Kidney (tissue), 22 donors: Measurements from ENCODE around the gene PLIN1. TPM values are rescaled to one million over a fixed set of nuclear protein-coding genes. Genes with fewer than 3 reads are reported as not detected.

Experiments used
- DNase-seq, 5 donors: peaks; one replicate each; pipeline ENCODE4 v3.0.0-alpha.2; 2013 to 2020
- FAIRE-seq: peaks from 2 replicates; lab custom pipeline; 2012; peaks lifted over from hg19 to GRCh38; lab: Jason Lieb, UNC
- H3K27ac ChIP-seq, 2 donors: one replicate each; pipeline ENCODE4 v1.7.0; 2013; ENCODE audit warnings: low read depth in 2 of 2, low read length in 2 of 2, inconsistent platforms in 1 of 2
- H3K27me3 ChIP-seq: one replicate; pipeline ENCODE4 v1.7.1; 2013; ENCODE audit warnings: low read length, inconsistent platforms; ENCODE audit not compliant: control insufficient read depth, insufficient read depth
- H3K36me3 ChIP-seq, 3 donors: one replicate each; pipeline versions ENCODE4 v1.7.0 to v1.7.1; 2013; ENCODE audit warnings: low read length in 3 of 3, control low read depth in 1 of 3, inconsistent platforms in 1 of 3; ENCODE audit not compliant: insufficient read depth in 3 of 3, control insufficient read depth in 2 of 3
- H3K4me1 ChIP-seq, 3 donors: one replicate each; pipeline versions ENCODE4 v1.7.0 to v1.7.1; 2013; ENCODE audit warnings: low read length in 3 of 3, inconsistent platforms in 1 of 3, low read depth in 1 of 3; ENCODE audit not compliant: control insufficient read depth in 2 of 3, insufficient read depth in 2 of 3
- H3K4me3 ChIP-seq, 3 donors: one replicate each; pipeline versions ENCODE4 v1.7.0 to v1.8.1; 2013; ENCODE audit warnings: low read length in 3 of 3, control low read depth in 1 of 3, inconsistent platforms in 1 of 3
- H3K9ac ChIP-seq, 3 donors: one replicate each; pipeline versions ENCODE4 v1.7.0 to v1.7.1; 2013; ENCODE audit warnings: low read length in 3 of 3, control low read depth in 1 of 3, inconsistent platforms in 1 of 3
- H3K9me3 ChIP-seq, 3 donors: one replicate each; pipeline versions ENCODE4 v1.7.0 to v1.7.1; 2013; ENCODE audit warnings: low read length in 3 of 3, control low read depth in 1 of 3, inconsistent platforms in 1 of 3; ENCODE audit not compliant: control insufficient read depth in 2 of 3, insufficient read depth in 1 of 3
- intact Hi-C: fragments of 100-400 bp; cut with DNase I; formaldehyde crosslinking; loops from one replicate; pipeline ENCODE4 v1.11.1; 2022
- long read RNA-seq, 10 donors: library from polyadenylated mRNA in 1 of 10; unstranded in 1 of 10; transcript quantifications; one replicate each; pipeline ENCODE4 v2.0.0 and lab custom pipeline, GENCODE V29; 2021 to 2026
- polyA plus RNA-seq: library from polyadenylated mRNA; stranded (reverse); fragments of 350-450 nt; fragmentation: Illumina TruSeq; extraction: RNeasy Lipid Tissue Mini Kit (QIAGEN cat#74804); gene quantifications from one replicate; pipeline ENCODE4 v1.2.3, GENCODE V29; 2014; ENCODE audit warnings: low read depth, low replicate concordance; ENCODE audit not compliant: insufficient read depth
- total RNA-seq: library from RNA; stranded (reverse); fragmentation: NEBNext Ultra II Directional; extraction: Animal tissue kit (Norgen Biotek cat#: 25700); gene quantifications from one replicate; pipeline ENCODE4 v1.2.1, GENCODE V29; 2021
- TF ChIP-seq, protein P1 (sequence below): IDR thresholded peaks from 3 replicates; pipeline ENCODE4 v1.5.1; 2012; ENCODE audit warnings: mild to moderate bottlenecking, moderate library complexity, borderline replicate concordance; ENCODE audit not compliant: insufficient read depth; ENCODE audit errors: extremely low read depth
- donor health status: control.
- donor health status: control.
- donor health status: control.
- donor health status: control.
- donor health status: control.
- donor health status: DM: yes; HTN: yes; CAD: no.
- donor health status: Normal renal cell carcinoma (clear cell type).

PLIN1 gene, protein sequence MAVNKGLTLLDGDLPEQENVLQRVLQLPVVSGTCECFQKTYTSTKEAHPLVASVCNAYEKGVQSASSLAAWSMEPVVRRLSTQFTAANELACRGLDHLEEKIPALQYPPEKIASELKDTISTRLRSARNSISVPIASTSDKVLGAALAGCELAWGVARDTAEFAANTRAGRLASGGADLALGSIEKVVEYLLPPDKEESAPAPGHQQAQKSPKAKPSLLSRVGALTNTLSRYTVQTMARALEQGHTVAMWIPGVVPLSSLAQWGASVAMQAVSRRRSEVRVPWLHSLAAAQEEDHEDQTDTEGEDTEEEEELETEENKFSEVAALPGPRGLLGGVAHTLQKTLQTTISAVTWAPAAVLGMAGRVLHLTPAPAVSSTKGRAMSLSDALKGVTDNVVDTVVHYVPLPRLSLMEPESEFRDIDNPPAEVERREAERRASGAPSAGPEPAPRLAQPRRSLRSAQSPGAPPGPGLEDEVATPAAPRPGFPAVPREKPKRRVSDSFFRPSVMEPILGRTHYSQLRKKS
- total RNA-seq (2.1 TPM), polyA plus RNA-seq (0.86 TPM)
- long read RNA-seq, donor 1, result 0 reads
- long read RNA-seq, donor 2, result 0 reads
- long read RNA-seq, donor 3, result 0 reads
- long read RNA-seq, donor 4, result 0 reads
- long read RNA-seq, donor 5, result 0 reads
- long read RNA-seq, donor 6, result 0 reads
- long read RNA-seq, donor 7, partial matches to known transcripts, result 3 of 3 reads
- long read RNA-seq, donor 7, other reads (novel, unspliced or antisense), result 0 of 3 reads
- long read RNA-seq, donor 8, result 0 reads
- long read RNA-seq, donor 9, result 0 reads
- long read RNA-seq, donor 10, result 0 reads

DNA sequence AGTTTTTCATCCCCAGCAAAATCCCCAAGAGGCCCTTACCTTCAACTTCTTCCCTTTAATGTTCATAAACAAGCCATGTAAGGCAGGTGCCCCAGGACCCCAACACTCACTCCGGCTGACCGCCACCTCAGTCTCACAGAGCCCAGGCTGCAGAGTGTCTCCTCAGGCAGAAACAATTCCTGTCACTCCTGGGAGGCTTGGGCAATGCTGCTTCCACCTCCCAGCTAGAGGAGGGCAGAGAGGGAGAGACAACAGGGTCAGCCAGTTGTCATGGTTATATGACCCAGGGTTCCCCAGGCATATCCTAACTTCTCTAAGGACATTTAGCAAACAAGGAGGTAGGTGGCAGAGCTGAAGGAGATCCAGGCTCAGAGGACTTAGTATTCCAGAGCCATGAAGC, at the start of gene PLIN1:
TSS of gene PLIN1 (minus strand) at position 156 of the 400 bp plus-strand sequence. CDS start 1,878 bp downstream, outside the sequence.
- TF ChIP-seq, protein P1, sequence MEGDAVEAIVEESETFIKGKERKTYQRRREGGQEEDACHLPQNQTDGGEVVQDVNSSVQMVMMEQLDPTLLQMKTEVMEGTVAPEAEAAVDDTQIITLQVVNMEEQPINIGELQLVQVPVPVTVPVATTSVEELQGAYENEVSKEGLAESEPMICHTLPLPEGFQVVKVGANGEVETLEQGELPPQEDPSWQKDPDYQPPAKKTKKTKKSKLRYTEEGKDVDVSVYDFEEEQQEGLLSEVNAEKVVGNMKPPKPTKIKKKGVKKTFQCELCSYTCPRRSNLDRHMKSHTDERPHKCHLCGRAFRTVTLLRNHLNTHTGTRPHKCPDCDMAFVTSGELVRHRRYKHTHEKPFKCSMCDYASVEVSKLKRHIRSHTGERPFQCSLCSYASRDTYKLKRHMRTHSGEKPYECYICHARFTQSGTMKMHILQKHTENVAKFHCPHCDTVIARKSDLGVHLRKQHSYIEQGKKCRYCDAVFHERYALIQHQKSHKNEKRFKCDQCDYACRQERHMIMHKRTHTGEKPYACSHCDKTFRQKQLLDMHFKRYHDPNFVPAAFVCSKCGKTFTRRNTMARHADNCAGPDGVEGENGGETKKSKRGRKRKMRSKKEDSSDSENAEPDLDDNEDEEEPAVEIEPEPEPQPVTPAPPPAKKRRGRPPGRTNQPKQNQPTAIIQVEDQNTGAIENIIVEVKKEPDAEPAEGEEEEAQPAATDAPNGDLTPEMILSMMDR, result no peak
- DNase-seq (peak in 1 of 5 donors; percentile 29), FAIRE-seq (no peak)
- H3K4me1 ChIP-seq, result peaks cover 0 to 12% (median 6%) of the 10 kb centered on the region in 3 donors
- H3K36me3 ChIP-seq, result peaks cover 0 to 5% (median 0%) of the 10 kb centered on the region in 3 donors
- intact Hi-C loops, result no loop called here
- H3K9me3 ChIP-seq, result no peaks in the 10 kb centered on the region
- H3K27me3 ChIP-seq, result no peaks in the 10 kb centered on the region
- no peak within 1 kb of the TSS for H3K4me3 ChIP-seq
- no peak within 1 kb of the TSS for H3K9ac ChIP-seq
- peak within 1 kb of the TSS; percentile 52 to 76 for H3K27ac ChIP-seq

DNA sequence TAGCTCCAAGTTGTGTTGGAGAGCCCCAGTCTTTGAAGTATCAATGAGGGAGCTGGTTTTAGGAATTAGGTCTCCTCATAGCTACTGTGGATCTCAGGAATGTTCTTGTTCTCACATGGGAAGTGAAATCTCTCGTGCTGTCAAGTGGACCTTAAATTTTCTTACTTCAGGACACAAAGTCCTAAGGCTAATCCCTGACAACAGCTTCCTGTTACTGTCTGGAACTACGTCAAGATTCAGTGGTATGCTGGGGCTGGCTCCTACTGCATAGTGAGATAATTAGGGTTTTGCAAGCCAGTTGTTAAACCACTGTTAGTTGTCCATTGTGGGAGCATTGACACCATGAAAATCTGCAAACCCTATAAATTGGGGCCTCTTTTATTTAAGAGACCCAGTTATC, 49.1 kb upstream of the PLIN1 start:
- Histone ChIP-seq H3K4me3 (no peak overlapping the region), H3K4me1 (peaks cover 0 to 3% (median 0%) of the 10 kb centered on the region in 3 donors), H3K9me3 (peaks cover 0 to 5% (median 0%) of the 10 kb centered on the region in 3 donors), H3K27me3 (no peaks in the 10 kb centered on the region), H3K36me3 (no peaks in the 10 kb centered on the region), H3K27ac (peak overlapping the region; percentile 23 to 54), H3K9ac (no peak overlapping the region)
- TF ChIP-seq, protein P1, result no peak
- peak in 2 of 5 donors; percentile 22 to 68 for DNase-seq
- FAIRE-seq, result no peak
- intact Hi-C loops, result no loop called here

DNA sequence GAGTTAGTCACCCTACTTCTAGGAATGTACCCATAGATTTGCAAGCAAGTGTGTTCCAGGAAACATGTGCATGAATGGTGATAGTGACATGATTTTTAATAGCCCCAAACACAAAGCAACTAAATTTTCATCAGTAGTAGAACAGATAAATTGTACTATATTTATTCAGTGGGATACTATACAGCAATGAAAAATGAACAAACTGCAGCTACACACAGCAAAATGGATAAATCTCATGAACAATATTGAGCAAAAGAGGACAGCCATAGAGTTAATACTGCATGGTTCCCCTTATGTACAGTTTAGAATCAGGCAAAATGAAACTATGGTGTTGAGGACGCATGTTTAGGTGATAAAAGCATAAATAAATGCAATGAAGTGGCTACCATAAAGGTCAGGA, 45.9 kb upstream of the PLIN1 start:
- no peak overlapping the region for H3K4me3 ChIP-seq
- no peak overlapping the region for H3K9ac ChIP-seq
- intact Hi-C loops, result no loop called here
- no peak for DNase-seq
- peaks cover 0 to 3% (median 0%) of the 10 kb centered on the region in 3 donors for H3K4me1 ChIP-seq
- H3K9me3 ChIP-seq, result peaks cover 0 to 5% (median 0%) of the 10 kb centered on the region in 3 donors
- H3K27ac ChIP-seq, result no peak overlapping the region
- FAIRE-seq, result no peak
- TF ChIP-seq, protein P1, result no peak
- H3K36me3 ChIP-seq, result no peaks in the 10 kb centered on the region
- H3K27me3 ChIP-seq, result no peaks in the 10 kb centered on the region
